Measurements from ENCODE around the gene MRPL11. TPM values are rescaled to one million over a fixed set of nuclear protein-coding genes. Genes with fewer than 3 reads are reported as not detected.
A peak's percentile ranks its signal among the peaks of the same experiment; 100 is the strongest.

The MRPL11 gene
- total and polyA plus RNA-seq, 5 donors from 2014 or later, result 22.7 to 96.9 (median 81.3) TPM

DNA sequence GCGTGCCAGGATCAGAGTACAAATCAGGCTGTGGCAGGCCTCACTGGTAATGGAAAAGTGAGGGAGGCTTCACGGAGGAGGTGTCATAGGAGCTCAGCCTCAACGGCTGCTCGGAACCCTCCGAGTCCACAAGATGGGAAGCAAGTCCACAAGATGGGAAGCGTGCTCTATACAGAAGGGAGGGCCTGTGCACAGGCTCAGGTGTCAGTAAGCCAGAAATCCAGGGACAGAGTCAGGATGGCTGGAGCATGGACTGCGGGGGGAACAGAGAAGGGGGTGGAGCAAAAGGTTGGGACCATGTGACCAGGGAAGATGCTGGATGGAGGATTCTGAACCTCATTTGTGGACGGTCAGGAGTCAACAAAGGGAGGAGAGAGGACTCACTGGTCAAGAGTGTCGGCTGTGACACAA lies 38.2 kb upstream of the MRPL11 start:
- H3K36me3 Mint-ChIP-seq, result peaks cover 4% of the 10 kb centered on the region
- no peak overlapping the region for H3K4me3 ChIP-seq (ENCODE audit: low read depth, low read length)
- H3K27me3 ChIP-seq (ENCODE audit: control insufficient read depth, insufficient read depth, low read length), result no peaks in the 10 kb centered on the region
- no peak overlapping the region for H3K27ac ChIP-seq (ENCODE audit: insufficient read depth, low read length, poor library complexity, severe bottlenecking)
- peaks cover 23% of the 10 kb centered on the region for H3K4me1 ChIP-seq (ENCODE audit: control insufficient read depth, insufficient read depth, low read length, poor library complexity, severe bottlenecking)
- no peaks in the 10 kb centered on the region for H3K9me3 Mint-ChIP-seq
- H3K36me3 ChIP-seq (ENCODE audit: control insufficient read depth, insufficient read depth, low read length), result peaks cover 5% of the 10 kb centered on the region
- ATAC-seq (ENCODE audit: low read depth in 2 of 2) (no peak), DNase-seq (no peak)
- peaks cover 4% of the 10 kb centered on the region for H3K27me3 Mint-ChIP-seq
- H3K27ac Mint-ChIP-seq, result no peak overlapping the region
- H3K4me3 Mint-ChIP-seq, result peak overlapping the region in 3 of 4 donors; percentile 56 to 91 (median 61)
- H3K4me1 Mint-ChIP-seq, result peaks cover 0 to 28% (median 20%) of the 10 kb centered on the region in 4 donors
- H3K9me3 ChIP-seq (ENCODE audit: control insufficient read depth in 2 of 2, low read length in 2 of 2), result no peaks in the 10 kb centered on the region

DNA sequence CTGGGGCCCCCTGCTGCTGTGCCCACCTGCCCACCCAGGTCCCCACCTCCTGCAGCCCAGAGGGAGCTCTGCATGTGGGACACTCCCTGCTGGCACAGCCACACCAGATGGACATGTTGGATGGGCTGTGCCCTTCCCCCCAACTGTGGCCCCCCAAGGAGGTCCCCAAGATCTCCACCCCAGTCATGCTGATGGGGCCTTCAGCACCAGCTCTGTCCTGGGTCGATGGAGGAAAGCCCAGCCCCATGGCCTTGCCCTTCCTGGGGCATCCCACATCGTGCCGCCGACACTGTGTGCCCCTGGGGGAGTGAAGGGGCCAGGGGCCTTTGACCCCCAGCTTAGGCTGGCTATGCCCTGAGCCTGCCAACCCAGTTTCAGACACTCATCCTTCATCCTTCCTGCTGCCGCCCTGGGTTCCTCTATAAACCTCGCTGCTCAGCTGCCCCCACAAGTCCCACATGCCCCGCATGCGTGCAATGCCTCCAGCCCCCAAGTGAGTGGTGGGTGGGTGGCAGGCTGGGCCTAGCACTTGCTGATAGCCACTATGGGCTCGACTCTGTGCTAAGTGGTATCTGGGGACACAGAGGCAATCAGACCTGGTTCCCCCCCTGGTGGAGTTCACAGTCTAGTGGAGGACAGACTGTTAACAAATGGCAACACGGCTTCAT lies 37.7 kb upstream of the MRPL11 start:
- peak overlapping the region in 2 of 3 donors; percentile 20 to 88 for H3K27ac Mint-ChIP-seq
- H3K36me3 ChIP-seq (ENCODE audit: control insufficient read depth, insufficient read depth, low read length), result peaks cover 5% of the 10 kb centered on the region
- H3K9me3 Mint-ChIP-seq, result no peaks in the 10 kb centered on the region
- H3K36me3 Mint-ChIP-seq, result peaks cover 4% of the 10 kb centered on the region
- H3K27ac ChIP-seq (ENCODE audit: insufficient read depth, low read length, poor library complexity, severe bottlenecking), result no peak overlapping the region
- no peaks in the 10 kb centered on the region for H3K27me3 ChIP-seq (ENCODE audit: control insufficient read depth, insufficient read depth, low read length)
- H3K9me3 ChIP-seq (ENCODE audit: control insufficient read depth in 2 of 2, low read length in 2 of 2), result no peaks in the 10 kb centered on the region
- peaks cover 4% of the 10 kb centered on the region for H3K27me3 Mint-ChIP-seq
- peak overlapping the region in 2 of 4 donors; percentile 61 to 91 for H3K4me3 Mint-ChIP-seq
- peaks cover 23% of the 10 kb centered on the region for H3K4me1 ChIP-seq (ENCODE audit: control insufficient read depth, insufficient read depth, low read length, poor library complexity, severe bottlenecking)
- H3K4me3 ChIP-seq (ENCODE audit: low read depth, low read length), result no peak overlapping the region
- no peak for DNase-seq
- ATAC-seq (ENCODE audit: low read depth in 2 of 2), result no peak
- peaks cover 0 to 28% (median 20%) of the 10 kb centered on the region in 4 donors for H3K4me1 Mint-ChIP-seq

DNA sequence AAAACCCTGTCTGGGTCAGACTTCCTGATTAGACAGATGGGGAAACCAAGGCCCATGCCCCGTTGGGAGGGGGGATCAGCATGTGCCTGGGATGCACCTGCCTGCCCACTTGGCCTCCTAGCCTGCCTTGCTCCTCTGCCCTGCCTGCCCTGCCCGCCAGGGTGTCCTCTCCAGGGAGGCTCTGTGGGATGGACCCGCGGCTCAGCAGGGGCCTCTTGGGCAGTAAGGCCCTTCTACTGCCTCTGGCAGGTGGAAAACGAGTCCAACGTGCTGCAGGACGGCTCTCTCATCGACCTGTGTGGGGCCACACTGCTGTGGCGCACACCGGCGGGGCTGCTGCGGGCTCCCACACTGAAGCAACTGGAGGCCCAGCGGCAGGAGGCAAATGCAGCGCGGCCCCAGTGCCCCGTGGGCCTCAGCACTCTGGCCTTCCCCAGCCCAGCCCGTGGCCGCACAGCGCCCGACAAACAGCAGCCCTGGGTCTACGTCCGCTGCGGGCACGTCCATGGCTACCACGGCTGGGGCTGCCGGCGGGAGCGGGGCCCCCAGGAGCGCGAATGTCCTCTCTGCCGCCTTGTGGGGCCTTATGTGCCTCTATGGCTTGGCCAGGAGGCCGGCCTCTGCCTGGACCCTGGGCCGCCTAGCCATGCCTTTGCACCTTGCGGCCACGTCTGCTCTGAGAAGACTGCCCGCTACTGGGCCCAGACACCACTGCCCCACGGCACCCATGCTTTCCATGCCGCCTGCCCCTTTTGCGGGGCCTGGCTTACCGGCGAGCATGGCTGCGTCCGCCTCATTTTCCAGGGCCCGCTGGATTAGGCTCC lies 36.9 kb upstream of the MRPL11 start:
- ATAC-seq (ENCODE audit: low read depth in 2 of 2) (no peak), DNase-seq (no peak)
- Histone ChIP-seq H3K9me3 (ENCODE audit: control insufficient read depth in 2 of 2, low read length in 2 of 2) (no peaks in the 10 kb centered on the region), H3K4me1 (ENCODE audit: control insufficient read depth, insufficient read depth, low read length, poor library complexity, severe bottlenecking) (peaks cover 17% of the 10 kb centered on the region), H3K4me3 (ENCODE audit: low read depth, low read length) (no peak overlapping the region), H3K36me3 (ENCODE audit: control insufficient read depth, insufficient read depth, low read length) (peaks cover 5% of the 10 kb centered on the region), H3K27me3 (ENCODE audit: control insufficient read depth, insufficient read depth, low read length) (no peaks in the 10 kb centered on the region), H3K27ac (ENCODE audit: insufficient read depth, low read length, poor library complexity, severe bottlenecking) (no peak overlapping the region)
- peaks cover 4% of the 10 kb centered on the region for H3K36me3 Mint-ChIP-seq
- H3K9me3 Mint-ChIP-seq, result no peaks in the 10 kb centered on the region
- no peak overlapping the region for H3K27ac Mint-ChIP-seq
- H3K4me1 Mint-ChIP-seq, result peaks cover 0 to 25% (median 17%) of the 10 kb centered on the region in 4 donors
- no peak overlapping the region for H3K4me3 Mint-ChIP-seq
- peaks cover 4% of the 10 kb centered on the region for H3K27me3 Mint-ChIP-seq

DNA sequence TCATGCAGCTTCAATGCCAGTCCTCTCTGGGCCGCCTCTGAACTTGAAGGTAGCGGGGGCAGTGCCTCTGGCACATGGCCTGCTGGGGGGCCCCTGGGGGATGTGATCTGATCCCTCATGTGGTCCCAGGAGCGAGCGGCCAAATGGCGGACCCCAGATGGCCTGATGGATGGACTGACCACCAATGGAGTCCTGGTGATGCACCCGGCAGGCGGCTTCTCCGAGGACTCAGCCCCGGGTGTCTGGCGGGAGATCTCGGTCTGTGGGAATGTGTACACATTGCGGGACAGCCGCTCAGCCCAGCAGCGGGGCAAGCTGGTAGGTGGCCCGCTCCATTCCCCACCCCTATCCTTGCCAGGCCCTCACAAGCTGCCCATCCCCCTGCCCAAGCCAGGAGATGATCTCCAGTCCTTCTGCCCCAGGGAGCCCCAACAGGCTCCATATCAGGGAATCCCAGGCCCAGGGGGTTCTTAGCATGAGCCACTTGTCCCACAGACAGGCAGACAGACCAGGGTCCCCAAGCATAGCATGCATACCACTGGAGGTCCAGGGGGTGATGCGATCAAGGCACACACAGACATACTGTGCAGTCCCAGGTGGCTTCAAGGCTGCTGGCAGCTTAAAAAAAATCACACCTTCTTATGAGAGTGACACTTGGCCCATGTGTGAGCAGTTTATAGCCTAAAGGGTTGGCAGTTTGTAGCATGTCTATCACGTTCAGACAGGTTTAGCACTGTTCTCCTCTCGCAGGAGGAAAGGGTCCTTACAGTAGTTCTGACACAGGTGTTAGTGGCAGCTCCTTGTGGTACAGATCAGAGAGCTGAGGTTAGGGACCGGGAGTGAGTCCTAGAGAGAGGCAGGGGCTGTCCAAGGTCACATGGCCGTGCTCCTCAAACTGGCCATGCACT lies 35.2 kb upstream of the MRPL11 start:
- H3K36me3 ChIP-seq (ENCODE audit: control insufficient read depth, insufficient read depth, low read length), result peaks cover 5% of the 10 kb centered on the region
- H3K27ac ChIP-seq (ENCODE audit: insufficient read depth, low read length, poor library complexity, severe bottlenecking), result no peak overlapping the region
- H3K36me3 Mint-ChIP-seq, result peaks cover 8% of the 10 kb centered on the region
- no peaks in the 10 kb centered on the region for H3K27me3 ChIP-seq (ENCODE audit: control insufficient read depth, insufficient read depth, low read length)
- H3K9me3 ChIP-seq (ENCODE audit: control insufficient read depth in 2 of 2, low read length in 2 of 2), result no peaks in the 10 kb centered on the region
- peaks cover 1% of the 10 kb centered on the region for H3K4me1 ChIP-seq (ENCODE audit: control insufficient read depth, insufficient read depth, low read length, poor library complexity, severe bottlenecking)
- H3K27ac Mint-ChIP-seq, result no peak overlapping the region
- H3K9me3 Mint-ChIP-seq, result no peaks in the 10 kb centered on the region
- H3K4me1 Mint-ChIP-seq, result peaks cover 0 to 12% (median 10%) of the 10 kb centered on the region in 4 donors
- no peak overlapping the region for H3K4me3 ChIP-seq (ENCODE audit: low read depth, low read length)
- DNase-seq, result no peak
- H3K27me3 Mint-ChIP-seq, result peaks cover 4% of the 10 kb centered on the region
- no peak for ATAC-seq (ENCODE audit: low read depth in 2 of 2)
- H3K4me3 Mint-ChIP-seq, result no peak overlapping the region

DNA sequence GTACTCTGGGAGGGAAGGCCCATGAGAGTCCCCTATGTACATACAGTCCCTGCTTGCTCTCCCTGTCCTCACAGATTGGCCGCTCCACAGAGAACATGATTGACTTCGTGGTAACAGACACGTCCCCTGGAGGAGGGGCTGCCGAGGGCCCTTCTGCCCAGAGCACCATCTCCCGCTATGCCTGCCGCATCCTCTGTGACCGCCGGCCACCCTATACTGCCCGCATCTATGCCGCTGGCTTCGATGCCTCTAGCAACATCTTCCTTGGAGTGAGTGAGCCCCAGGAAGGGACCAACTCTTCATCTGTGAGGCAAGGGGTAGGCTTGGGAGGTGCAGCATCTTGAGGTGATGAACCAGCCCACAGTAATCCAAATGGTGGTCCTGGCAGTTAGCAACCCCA lies 34.5 kb upstream of the MRPL11 start:
- H3K9me3 Mint-ChIP-seq, result no peaks in the 10 kb centered on the region
- ATAC-seq (ENCODE audit: low read depth in 2 of 2) (no peak), DNase-seq (no peak)
- peaks cover 4% of the 10 kb centered on the region for H3K27me3 Mint-ChIP-seq
- no peaks in the 10 kb centered on the region for H3K9me3 ChIP-seq (ENCODE audit: control insufficient read depth in 2 of 2, low read length in 2 of 2)
- peaks cover under 1% of the 10 kb centered on the region for H3K4me1 ChIP-seq (ENCODE audit: control insufficient read depth, insufficient read depth, low read length, poor library complexity, severe bottlenecking)
- no peak overlapping the region for H3K4me3 ChIP-seq (ENCODE audit: low read depth, low read length)
- H3K27ac ChIP-seq (ENCODE audit: insufficient read depth, low read length, poor library complexity, severe bottlenecking), result no peak overlapping the region
- peaks cover 5% of the 10 kb centered on the region for H3K36me3 ChIP-seq (ENCODE audit: control insufficient read depth, insufficient read depth, low read length)
- H3K27me3 ChIP-seq (ENCODE audit: control insufficient read depth, insufficient read depth, low read length), result no peaks in the 10 kb centered on the region
- H3K36me3 Mint-ChIP-seq, result peaks cover 8% of the 10 kb centered on the region
- no peak overlapping the region for H3K27ac Mint-ChIP-seq
- peaks cover 0 to 14% (median 13%) of the 10 kb centered on the region in 4 donors for H3K4me1 Mint-ChIP-seq
- H3K4me3 Mint-ChIP-seq, result peak overlapping the region in 2 of 4 donors; percentile 27 to 49

- peaks cover 11% of the 10 kb centered on the region for H3K4me1 ChIP-seq (ENCODE audit: control insufficient read depth, insufficient read depth, low read length, poor library complexity, severe bottlenecking)
- Mint-ChIP-seq H3K4me1 (peaks cover 0 to 16% (median 15%) of the 10 kb centered on the region in 4 donors), H3K9me3 (no peaks in the 10 kb centered on the region), H3K4me3 (no peak overlapping the region), H3K27ac (no peak overlapping the region), H3K36me3 (peaks cover 8% of the 10 kb centered on the region), H3K27me3 (peaks cover 4% of the 10 kb centered on the region)
- no peak for ATAC-seq (ENCODE audit: low read depth in 2 of 2)
- no peaks in the 10 kb centered on the region for H3K27me3 ChIP-seq (ENCODE audit: control insufficient read depth, insufficient read depth, low read length)
- H3K27ac ChIP-seq (ENCODE audit: insufficient read depth, low read length, poor library complexity, severe bottlenecking), result no peak overlapping the region
- peaks cover 5% of the 10 kb centered on the region for H3K36me3 ChIP-seq (ENCODE audit: control insufficient read depth, insufficient read depth, low read length)
- no peak overlapping the region for H3K4me3 ChIP-seq (ENCODE audit: low read depth, low read length)
- no peak for DNase-seq
- H3K9me3 ChIP-seq (ENCODE audit: control insufficient read depth in 2 of 2, low read length in 2 of 2), result no peaks in the 10 kb centered on the region
Observed at GRCh38 chr11:66472054-66472453, 33.4 kb upstream of the MRPL11 start.

GRCh38 chr11:66471142-66471541 lies 32.5 kb upstream of the MRPL11 start:
- H3K4me1 ChIP-seq (ENCODE audit: control insufficient read depth, insufficient read depth, low read length, poor library complexity, severe bottlenecking), result peaks cover 14% of the 10 kb centered on the region
- H3K27me3 ChIP-seq (ENCODE audit: control insufficient read depth, insufficient read depth, low read length), result no peaks in the 10 kb centered on the region
- H3K4me1 Mint-ChIP-seq, result peaks cover 0 to 18% (median 14%) of the 10 kb centered on the region in 4 donors
- H3K4me3 ChIP-seq (ENCODE audit: low read depth, low read length), result no peak overlapping the region
- no peaks in the 10 kb centered on the region for H3K9me3 ChIP-seq (ENCODE audit: control insufficient read depth in 2 of 2, low read length in 2 of 2)
- H3K27ac ChIP-seq (ENCODE audit: insufficient read depth, low read length, poor library complexity, severe bottlenecking), result no peak overlapping the region
- H3K9me3 Mint-ChIP-seq, result no peaks in the 10 kb centered on the region
- H3K27me3 Mint-ChIP-seq, result no peaks in the 10 kb centered on the region
- H3K27ac Mint-ChIP-seq, result peak overlapping the region in 1 of 3 donors; percentile 26
- H3K4me3 Mint-ChIP-seq, result peak overlapping the region in 1 of 4 donors; percentile 63
- peaks cover 5% of the 10 kb centered on the region for H3K36me3 ChIP-seq (ENCODE audit: control insufficient read depth, insufficient read depth, low read length)
- H3K36me3 Mint-ChIP-seq, result peaks cover 8% of the 10 kb centered on the region
- ATAC-seq (ENCODE audit: low read depth in 2 of 2), result no peak
- DNase-seq, result no peak

All from CD4-positive, CD25-positive, alpha-beta regulatory T cell (primary cell).